Dermis blood vessel endothelial cell (primary cell): ENCODE measurements around the gene POPDC2. TPM values are rescaled to one million over a fixed set of nuclear protein-coding genes. Genes with fewer than 3 reads are reported as not detected.
A peak's percentile ranks its signal among the peaks of the same experiment; 100 is the strongest.
"Not testable (repeated sequence)": the region's sequence is repeated elsewhere in the genome, so short reads cannot be mapped to it uniquely, and the experiment has no call there.

ENCODE experiments used
- DNase-seq: peaks from one replicate; pipeline ENCODE4 v3.0.0; 2010
- total RNA-seq: library from RNA; depleted of rRNA; stranded (reverse); fragments of >200 nt; gene quantifications from 2 replicates; pipeline ENCODE4 v1.2.3, GENCODE V29; 2014

Gene POPDC2
- total RNA-seq, 1 donor from 2014 or later, result 1.7 TPM

DNA sequence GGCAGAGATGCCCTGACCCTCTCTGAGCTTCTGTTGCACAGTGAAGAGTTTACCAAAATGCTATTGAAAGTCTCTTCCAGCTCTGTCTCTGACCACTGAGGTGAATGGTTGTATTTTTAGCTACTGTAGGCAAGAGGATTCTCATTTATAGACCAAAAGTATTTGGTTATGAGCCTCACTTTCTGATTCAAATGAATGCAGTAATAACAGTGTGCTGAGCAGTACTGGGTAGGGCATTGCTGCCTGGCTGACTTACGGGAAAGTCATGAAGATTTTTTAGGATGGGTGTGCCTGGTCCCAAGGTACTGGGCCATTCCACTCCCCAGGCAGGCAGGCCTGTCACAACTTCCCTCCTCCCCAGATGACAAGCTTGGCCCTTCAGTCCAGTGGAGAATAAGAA lies 47.2 kb downstream of the POPDC2 start:
- no peak for DNase-seq

DNA sequence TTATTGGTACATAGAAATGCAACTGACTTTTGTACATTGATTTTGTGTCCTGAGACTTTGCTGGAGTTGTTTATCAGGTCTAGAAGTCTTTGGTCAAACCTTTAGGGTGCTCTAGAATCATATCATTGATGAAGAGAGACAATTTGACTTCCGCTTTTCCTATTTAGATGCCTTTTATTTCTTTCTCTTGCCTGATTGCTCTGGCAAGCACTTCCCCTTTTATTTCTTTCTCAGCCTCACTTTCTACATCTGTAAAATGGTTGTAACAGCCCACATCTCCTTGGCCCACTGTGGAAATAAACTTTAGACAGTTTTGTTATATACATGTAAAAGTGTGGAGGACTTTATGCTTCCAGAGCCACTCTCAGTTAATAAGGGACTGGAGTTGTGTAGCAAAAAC lies 48.7 kb downstream of the POPDC2 start:
- DNase-seq, result no peak

DNA sequence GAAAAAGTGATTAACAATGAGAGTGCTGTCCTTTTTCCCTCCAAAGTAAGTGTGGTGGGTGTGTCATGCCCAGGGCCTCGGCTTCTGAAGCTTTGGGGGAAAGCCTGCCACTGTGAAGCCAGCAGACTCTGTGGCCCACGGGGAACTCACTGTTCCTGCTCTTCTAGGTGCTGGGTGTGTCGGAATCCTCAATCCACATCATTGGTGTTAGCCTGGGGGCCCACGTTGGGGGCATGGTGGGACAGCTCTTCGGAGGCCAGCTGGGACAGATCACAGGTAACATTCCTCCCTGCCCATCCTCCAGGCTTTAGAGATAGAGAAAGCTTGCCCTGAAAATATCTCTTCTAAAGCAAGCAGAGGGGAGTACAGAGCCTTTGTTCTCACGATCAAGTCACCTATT lies 51.1 kb downstream of the POPDC2 start:
- DNase-seq, result no peak

DNA sequence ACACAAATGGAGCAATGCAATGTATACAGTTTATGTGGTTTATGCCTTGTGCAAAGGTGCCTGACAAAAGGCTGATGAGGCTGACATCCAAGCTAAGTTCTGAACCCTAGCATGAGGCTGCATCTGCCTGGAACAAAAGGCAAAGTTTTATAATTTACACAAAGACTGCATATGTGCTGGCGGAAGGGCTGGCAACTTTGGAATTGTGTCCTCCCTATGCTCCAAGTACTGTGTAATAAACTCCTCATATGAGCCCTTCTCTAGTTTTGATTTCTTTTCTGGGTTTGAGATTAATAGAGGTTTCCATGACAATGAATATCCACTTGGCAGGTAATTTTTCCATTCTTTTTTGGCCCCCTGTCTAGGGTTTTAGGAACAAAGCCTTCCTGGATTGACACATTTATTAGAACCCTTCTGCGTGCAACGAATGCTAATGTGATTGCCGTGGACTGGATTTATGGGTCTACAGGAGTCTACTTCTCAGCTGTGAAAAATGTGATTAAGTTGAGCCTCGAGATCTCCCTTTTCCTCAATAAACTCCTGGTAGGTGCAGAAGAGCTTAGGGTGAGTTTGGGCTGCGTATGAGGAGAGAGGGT lies 51.9 kb downstream of the POPDC2 start:
- DNase-seq, result no peak

DNA sequence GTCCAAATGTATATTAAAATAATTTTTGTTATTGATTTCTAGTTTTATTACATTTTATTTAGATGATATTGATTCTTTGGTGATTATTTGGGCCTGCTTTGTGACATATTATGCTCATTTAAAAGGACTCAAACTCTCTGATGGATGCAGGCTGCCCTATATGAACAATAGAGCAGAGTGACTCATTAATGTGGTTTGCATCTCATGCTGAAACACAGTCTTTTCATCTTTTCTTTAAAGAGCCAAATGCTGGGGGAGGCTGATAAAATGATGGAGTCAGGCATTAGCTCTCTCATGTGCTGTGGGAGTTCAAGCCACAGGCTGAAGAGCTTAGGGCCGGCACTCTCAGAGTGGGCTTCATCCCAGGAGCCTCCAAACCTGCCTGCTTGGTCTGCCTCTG lies 55.5 kb downstream of the POPDC2 start:
- DNase-seq, result peak; percentile 32

DNA sequence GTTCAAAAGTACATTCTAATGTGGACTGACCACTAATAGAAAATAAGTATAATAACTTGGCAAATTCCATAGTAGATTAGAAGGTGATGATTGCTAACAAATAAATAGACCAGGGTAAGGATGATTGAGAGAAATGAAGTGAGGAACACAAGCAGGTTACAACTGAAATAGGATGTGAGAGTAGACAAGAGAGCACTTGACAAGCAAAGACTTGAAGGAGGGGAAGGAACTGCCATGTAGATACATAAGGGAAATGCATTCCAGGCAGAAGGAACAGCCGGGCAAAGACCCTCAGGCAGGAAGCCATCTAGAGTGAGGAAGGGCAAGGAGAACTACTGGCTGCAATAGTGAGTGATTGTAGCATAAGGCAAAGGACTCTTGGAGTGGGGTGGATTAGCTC lies 57.7 kb downstream of the POPDC2 start:
- no peak for DNase-seq

DNA sequence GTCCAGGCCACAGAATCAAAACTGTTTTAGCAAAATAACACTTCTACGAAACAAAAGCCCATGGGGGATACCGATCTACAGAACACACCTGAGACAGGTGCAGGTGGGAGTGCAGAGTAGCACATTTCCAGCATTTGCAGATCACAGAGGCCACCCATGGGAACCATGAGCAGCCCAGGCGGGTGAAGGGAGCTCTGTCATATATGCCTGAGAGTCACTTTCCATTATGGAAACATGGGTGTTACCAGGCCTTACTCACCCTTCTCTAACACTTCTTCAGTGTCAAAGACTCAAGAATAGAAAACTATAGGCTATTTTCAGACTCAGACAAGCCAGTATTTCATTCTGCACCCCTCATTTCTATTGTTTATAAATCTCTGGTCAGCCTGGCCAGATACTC lies 59.2 kb downstream of the POPDC2 start:
- DNase-seq, result no peak

DNA sequence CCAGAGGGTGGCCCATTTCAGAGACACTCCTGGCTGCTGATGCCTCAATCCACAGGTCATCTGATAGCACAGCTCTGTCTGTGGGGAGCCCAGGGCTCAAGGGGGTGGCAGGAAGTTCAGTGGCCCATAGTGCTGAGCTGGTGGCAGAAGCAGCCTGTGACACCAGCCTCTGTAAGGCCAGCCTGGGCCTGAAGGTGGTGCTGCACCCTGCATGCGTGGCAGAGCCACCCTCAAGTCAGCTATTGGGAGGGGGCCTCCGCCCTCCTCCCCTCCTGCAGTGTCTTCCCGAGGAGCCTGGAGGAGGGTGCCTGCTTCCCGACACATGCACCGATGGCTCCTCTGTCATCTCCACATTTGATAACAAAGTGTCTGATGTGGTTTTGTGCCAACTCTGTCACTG lies 59.7 kb downstream of the POPDC2 start:
- peak; percentile 30 for DNase-seq

DNA sequence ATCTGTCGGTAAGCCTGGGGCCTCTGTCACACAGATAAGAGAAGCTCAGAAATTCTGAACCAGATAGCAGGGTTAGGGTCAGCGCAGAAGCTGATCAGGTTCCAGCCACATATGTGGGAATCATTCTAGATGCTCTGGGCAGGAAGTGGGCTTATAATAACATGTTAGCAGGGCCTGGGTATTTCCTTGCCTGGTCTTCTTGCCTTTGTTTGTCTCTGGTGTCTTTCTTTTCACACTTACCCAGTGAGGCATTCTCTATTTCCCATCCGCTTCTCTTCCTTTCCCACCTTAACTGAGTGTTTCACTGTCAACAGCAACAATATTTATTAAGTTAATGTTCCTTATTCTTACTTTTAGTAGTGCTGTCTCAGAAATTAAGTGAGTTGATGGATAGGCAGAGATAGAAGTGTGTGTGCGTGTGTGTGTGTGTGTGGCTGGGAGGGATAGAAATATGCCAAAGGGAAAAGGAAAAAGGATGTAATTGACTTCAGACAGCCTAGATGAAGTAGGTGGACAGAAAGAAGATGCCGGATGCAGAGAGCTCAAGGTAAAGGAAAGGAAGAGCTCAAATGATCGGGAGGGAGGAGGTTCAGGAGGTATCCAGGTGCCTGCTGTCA lies 60.7 kb downstream of the POPDC2 start:
- DNase-seq, result no peak

DNA sequence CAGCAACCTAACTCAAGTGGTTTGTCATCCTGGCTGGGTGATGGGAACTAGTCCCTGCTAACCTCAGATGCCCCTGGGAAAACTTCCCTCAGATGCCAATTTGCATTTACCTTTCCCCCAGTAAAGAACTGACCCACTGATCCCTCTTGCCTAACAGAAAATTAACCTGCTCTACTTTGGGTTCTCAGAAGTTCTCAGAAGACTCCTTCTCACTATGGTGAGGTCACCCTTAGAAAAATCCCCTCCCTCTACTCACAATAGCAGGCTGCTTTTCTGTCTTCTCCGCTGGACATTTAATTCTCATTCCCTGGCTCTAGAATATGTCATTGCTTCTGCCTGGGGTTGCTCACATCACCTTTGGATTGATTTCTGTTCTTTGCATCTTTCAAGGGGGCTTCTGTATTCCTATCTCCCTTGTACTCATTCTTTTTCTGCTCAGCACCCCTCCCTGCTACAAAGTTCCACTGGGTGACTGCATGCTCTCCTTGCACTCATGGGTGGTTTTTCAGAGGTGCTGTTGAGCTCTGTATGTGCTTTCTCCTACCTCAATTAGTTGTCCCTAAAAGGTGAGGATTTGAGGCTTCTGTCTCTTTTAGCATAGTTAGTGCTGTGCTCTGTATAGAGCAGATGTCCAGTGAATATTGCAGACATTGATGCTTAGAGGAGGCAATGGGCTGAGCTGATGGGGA lies 61.8 kb downstream of the POPDC2 start:
- no peak for DNase-seq

DNA sequence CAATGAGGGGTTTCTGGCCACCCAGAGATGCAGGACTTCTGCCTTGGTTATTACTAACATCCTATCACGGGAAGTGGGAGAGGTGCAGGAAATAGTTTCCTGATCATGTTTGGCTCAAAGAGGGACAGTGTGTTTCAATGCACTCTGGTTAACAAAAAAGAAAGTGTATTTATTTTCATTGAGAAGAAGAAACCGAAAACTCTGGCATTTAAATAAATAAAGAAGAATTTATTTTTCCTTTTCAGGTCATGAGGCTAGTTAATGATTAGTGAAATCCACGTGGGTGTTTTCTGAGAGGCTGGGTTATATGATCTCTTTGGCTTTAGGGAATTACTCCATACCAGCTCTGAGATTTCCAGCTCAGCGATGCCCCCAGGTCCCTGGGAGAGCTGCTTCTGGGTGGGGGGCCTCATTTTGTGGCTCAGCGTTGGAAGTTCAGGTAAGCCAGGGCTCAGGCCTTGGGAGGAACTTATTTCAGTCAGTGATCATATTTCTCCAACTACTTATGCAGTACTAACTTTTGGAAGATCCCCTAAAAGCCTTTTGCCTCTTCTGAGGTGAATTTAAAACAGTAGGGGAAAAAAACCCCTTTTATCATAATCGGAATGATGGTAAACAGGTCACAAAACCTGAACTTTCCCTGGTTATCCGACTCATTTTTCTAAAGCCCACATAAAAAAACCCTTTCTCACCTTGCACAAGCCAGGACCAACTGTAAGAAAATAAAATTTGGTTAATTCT lies 62.7 kb downstream of the POPDC2 start, which contains the start of gene PLA1A:
PLA1A (plus strand) TSS at position 338 of the 741 bp plus-strand sequence; CDS start at position 367, 29 bp downstream.
- DNase-seq, result peak; percentile 60

DNA sequence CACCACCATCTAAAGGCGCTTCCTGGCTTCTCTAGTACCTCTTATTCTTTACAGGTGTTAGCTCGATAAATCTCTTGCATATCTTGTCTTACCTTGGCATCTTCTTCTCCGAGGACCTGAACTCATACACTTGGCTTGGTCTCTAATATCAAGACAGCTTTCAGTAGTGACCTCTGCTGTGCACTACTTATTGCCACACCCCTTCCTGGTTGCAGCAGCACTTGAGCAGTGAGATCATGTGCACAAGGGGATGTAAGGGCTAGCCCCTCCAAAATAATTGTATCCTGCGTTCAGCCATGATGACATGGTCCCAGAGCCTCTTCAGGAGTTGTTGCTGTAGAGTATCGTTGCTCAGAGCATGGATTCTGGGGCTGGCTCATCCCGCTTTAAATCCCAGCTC lies 64.0 kb downstream of the POPDC2 start:
- no peak for DNase-seq

DNA sequence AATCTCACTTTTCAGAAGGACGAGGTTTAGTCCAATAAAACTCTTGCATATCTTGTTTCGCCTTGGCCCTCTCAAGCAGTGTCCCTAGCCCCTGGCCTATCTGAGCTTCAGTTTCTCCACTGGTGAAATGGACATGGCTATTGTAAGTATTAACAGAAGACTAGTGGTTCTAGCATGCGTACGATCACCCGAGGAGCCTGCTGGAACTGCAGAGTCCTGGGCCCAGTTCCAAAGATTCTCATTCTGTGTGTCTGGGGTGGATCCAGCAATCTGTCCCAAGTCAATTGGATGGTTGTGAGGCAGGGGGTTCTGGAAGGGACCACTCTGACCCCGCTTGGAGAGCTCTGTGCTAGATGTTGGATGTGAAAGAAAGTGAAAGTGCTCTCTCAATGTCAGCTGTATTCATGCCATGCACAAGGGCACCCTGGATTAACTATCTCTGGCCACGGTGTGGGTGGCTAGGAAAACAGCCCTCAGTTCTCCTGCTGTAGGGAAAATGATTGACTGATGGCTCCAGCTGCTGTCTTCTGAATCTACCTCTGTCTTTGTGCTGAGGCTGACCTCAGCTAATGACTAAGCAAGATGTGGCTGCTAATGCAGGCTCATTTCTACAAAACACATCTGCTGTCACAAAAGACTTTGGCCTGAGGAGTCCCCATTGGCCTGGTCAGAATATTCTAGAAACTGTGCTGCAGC lies 64.6 kb downstream of the POPDC2 start:
- DNase-seq, result no peak

DNA sequence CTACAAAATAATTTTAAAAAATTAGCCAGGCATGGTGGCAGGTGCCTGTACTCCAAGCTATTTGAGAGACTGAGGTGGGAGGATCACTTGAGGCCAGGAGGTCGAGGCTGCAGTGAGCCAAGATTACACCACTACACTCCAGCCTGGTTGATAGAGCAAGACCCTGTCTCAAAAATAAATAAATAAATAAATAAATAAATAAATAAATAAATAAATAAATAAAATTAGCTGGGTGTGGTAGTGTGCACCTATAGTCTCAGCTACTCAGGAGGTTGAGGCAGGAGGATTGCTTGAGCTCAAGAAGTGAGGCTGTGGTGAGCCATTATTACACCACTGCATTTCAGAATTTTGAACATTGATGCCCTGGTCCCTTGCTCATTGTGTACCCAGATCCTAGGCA lies 65.5 kb downstream of the POPDC2 start:
- DNase-seq, result not testable (repeated sequence)

DNA sequence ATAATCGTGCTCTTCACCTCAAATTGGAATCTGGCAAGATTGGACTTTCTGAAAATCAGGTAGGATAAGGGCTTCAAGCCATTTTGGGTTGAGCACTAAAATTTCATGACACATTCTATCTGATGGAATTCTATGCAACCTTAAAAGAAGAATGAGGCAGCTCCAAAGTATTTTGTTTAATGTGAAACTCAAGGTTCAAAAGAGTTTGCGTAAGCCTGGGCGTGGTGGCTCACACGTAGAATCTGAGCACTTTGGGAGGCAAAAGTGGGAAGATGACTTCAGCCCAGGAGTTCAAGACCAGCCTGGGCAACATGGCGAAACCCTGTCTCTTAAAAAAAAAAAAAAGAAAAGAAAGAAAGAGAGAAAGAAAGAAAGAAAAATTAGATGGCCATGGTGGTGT lies 66.3 kb downstream of the POPDC2 start:
- DNase-seq, result no peak

DNA sequence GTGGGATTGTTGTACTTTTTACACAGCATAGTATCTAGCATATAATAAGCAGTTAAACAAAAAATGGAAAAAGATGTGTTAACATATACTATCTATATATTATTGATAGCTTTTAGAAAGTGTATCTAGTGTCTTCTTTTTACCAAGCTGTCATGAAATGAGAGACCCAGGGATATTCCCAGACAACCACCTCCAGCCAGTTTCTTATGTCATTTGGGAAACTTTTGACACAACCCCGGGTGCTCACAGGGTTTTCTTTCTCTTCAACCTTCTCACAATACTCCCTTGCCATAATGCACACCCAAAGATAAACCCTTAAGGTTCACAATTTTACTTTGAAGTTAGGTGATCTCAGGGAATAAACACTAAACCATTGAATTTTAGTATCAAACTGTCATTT lies 67.5 kb downstream of the POPDC2 start:
- DNase-seq, result no peak

Other genes with a start within 250 kb of the POPDC2 start
- 29.8 and 41.4 TPM in 2 replicates for gene TMEM39A, start 197.0 kb downstream of the POPDC2 start, total RNA-seq
- gene POGLUT1, start 191.6 kb downstream of the POPDC2 start, total RNA-seq, result 20.2 and 27.9 TPM in 2 replicates
- 35.3 and 38.8 TPM in 2 replicates for gene TIMMDC1, start 162.0 kb downstream of the POPDC2 start, total RNA-seq
- gene CD80, start 101.0 kb downstream of the POPDC2 start, total RNA-seq, result 0.14 and 0.17 TPM in 2 replicates
- 11.9 and 15.3 TPM in 2 replicates for gene ADPRH, start 81.1 kb downstream of the POPDC2 start, total RNA-seq
- 2.4 and 14.8 TPM in 2 replicates for gene PLA1A, start 62.7 kb downstream of the POPDC2 start, total RNA-seq
- gene COX17, start 16.8 kb upstream of the POPDC2 start, total RNA-seq, result 18.9 TPM in 2 replicates
- gene CFAP91, start 42.4 kb upstream of the POPDC2 start, total RNA-seq, result 0.14 and 0.34 TPM in 2 replicates
- gene NR1I2, start 121.5 kb upstream of the POPDC2 start, total RNA-seq, result under 0.01 TPM in 1 of 2 replicates, not detected in the other